Tibial nerve (tissue), 4 donors: Measurements from ENCODE around the gene CAMSAP2. TPM values are rescaled to one million over a fixed set of nuclear protein-coding genes. Genes with fewer than 3 reads are reported as not detected.

ENCODE experiments used
- DNase-seq, 2 donors: peaks; one replicate each; pipeline ENCODE4 v3.0.0-alpha.2; 2019; ENCODE audit warnings: low spot score in 2 of 2
- H3K27ac ChIP-seq, 4 donors: fragments of 200-600 bp; sonication (generic) in 3 of 4; one replicate each; pipeline ENCODE4 v1.5.1; 2017 to 2019; ENCODE audit warnings: mild to moderate bottlenecking in 1 of 4
- H3K27me3 ChIP-seq, 2 donors: fragments of 200-600 bp; sonication (generic) in 1 of 2; one replicate each; pipeline versions ENCODE4 v1.5.1 to v1.6.0; 2017 to 2019
- H3K36me3 ChIP-seq, 3 donors: fragments of 200-600 bp; sonication (generic); one replicate each; pipeline ENCODE4 v1.5.1; 2018 to 2019
- H3K4me1 ChIP-seq, 4 donors: fragments of 200-600 bp; sonication (generic) in 3 of 4; one replicate each; pipeline ENCODE4 v1.5.1; 2017 to 2019
- H3K4me3 ChIP-seq, 4 donors: fragments of 200-600 bp; sonication (generic) in 3 of 4; one replicate each; pipeline ENCODE4 v1.5.1; 2017 to 2019; ENCODE audit warnings: mild to moderate bottlenecking in 1 of 4, moderate library complexity in 1 of 4
- H3K9me3 ChIP-seq, 4 donors: fragments of 200-600 bp; sonication (generic) in 3 of 4; one replicate each; pipeline ENCODE4 v1.5.1; 2017 to 2019
- EP300 ChIP-seq, 2 donors: sonication (generic); formaldehyde crosslinking; IDR thresholded peaks; one replicate each; pipeline ENCODE4 v1.6.1; 2017; ENCODE audit warnings: antibody characterized with exemption in 2 of 2, mild to moderate bottlenecking in 1 of 2
- POLR2A ChIP-seq, 2 donors: fragments of 450-650 bp; IDR thresholded peaks; one replicate each; pipeline ENCODE4 v1.6.1; 2017; ENCODE audit warnings: antibody characterized with exemption in 2 of 2, mild to moderate bottlenecking in 2 of 2, moderate library complexity in 2 of 2
- WGBS, 2 donors: methylation state at CpG; one replicate each; pipeline ENCODE4 v1.1.5; 2018; 5-methylcytosine and 5-hydroxymethylcytosine counted together
- total RNA-seq, 4 donors: library from RNA; depleted of rRNA; stranded (reverse); fragments of >200 nt; gene quantifications; one replicate each; pipeline ENCODE4 v1.1.0, GENCODE V29; 2016
- TF ChIP-seq, protein P1 (sequence below), 5 experiments: fragments of 200-600 bp in 3 of 5; fragments of 450-650 bp in 2 of 5; sonication (generic) in 3 of 5; IDR thresholded peaks; one replicate each; pipeline ENCODE4 v1.5.1; 2016 to 2019; ENCODE audit warnings: antibody characterized with exemption in 5 of 5, mild to moderate bottlenecking in 3 of 5, moderate library complexity in 2 of 5

CAMSAP2 gene
- total RNA-seq, 4 donors from 2014 or later: 27.3 to 38.9 (median 31.6) TPM

DNA sequence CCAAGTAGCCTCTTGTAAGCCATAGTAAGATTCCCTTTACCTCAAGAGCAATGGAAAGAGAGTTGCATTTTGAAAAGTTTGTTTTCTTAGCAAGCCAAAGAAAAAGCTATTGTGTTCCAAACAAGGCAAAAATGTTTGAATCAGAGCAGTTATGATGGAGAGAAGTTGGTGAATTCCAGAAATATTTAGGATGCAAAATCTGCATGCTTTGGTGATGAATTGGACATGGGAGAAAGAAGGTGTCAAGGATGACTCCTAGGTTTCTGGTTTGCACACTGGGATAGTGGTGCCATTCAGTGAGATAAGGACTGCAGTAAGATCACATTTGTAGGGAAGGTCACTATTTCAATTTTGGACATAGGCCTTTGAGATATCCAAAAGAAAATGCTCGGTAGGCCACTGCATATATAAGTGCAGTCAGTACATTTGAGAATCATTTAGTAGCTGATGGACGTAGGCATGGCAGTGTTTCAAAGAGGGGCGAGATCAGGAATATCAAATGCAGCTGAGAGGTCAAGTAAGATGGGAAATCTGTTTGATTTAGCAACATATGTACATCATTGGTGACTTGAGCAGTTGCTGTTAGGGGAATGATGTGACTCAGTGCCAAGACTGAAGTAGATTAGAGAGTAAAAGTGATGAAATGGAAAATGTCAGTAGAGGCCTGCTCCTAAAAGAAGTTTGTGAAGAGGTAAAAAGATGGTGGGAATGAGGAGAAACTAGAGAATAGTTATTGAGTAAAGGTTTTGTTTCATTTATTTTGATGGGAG lies 100.2 kb downstream of the CAMSAP2 start:
- Histone ChIP-seq H3K27ac (no peak overlapping the region), H3K4me1 (peaks cover 0 to 15% (median 0%) of the 10 kb centered on the region in 4 donors), H3K27me3 (no peaks in the 10 kb centered on the region), H3K36me3 (peaks cover 0 to 30% (median 0%) of the 10 kb centered on the region in 3 donors), H3K9me3 (peaks cover 0 to 3% (median 0%) of the 10 kb centered on the region in 4 donors), H3K4me3 (no peak overlapping the region)
- DNase-seq: no peak
- 60 to 74% methylated on average over 3 of the region's 3 CpGs for WGBS, 2 donors
- TF ChIP-seq POLR2A (IDR thresholded peaks at IDR 0.05) (no peak), EP300 (IDR thresholded peaks at IDR 0.05) (no peak)
- TF ChIP-seq, protein P1, sequence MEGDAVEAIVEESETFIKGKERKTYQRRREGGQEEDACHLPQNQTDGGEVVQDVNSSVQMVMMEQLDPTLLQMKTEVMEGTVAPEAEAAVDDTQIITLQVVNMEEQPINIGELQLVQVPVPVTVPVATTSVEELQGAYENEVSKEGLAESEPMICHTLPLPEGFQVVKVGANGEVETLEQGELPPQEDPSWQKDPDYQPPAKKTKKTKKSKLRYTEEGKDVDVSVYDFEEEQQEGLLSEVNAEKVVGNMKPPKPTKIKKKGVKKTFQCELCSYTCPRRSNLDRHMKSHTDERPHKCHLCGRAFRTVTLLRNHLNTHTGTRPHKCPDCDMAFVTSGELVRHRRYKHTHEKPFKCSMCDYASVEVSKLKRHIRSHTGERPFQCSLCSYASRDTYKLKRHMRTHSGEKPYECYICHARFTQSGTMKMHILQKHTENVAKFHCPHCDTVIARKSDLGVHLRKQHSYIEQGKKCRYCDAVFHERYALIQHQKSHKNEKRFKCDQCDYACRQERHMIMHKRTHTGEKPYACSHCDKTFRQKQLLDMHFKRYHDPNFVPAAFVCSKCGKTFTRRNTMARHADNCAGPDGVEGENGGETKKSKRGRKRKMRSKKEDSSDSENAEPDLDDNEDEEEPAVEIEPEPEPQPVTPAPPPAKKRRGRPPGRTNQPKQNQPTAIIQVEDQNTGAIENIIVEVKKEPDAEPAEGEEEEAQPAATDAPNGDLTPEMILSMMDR (IDR thresholded peaks at IDR 0.05): no peak

GRCh38 chr1:200845360-200845759 lies 106.7 kb downstream of the CAMSAP2 start:
- H3K36me3 ChIP-seq: peaks cover 0 to 77% (median 0%) of the 10 kb centered on the region in 3 donors
- WGBS, 2 donors: 87% methylated on average over 4 of the region's 4 CpGs

DNA sequence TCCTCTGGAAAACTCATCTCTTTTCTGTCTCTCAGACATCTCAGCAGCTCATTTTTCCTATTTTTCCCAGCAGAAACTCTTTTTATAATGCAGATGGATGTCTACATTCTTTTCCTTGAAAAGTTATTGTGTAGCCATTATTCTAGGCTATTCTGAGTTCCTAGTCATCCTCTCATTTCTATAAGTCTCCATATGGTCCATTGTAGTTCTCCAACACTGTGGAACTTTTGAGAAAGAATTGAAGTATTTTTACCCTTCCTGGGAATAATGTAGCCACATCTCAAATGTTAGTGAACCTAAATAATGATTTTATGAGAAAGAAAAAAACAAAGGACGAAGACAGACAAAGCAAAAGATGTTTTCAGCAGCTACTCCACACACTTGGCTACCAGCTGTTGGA lies 107.7 kb downstream of the CAMSAP2 start:
- H3K4me1 ChIP-seq: no peaks in the 10 kb centered on the region
- no peak for TF ChIP-seq EP300 (IDR thresholded peaks at IDR 0.05)
- TF ChIP-seq, protein P1 (IDR thresholded peaks at IDR 0.05): no peak
- H3K36me3 ChIP-seq: peaks cover 0 to 87% (median 0%) of the 10 kb centered on the region in 3 donors
- no peak overlapping the region for H3K4me3 ChIP-seq
- H3K27me3 ChIP-seq: no peaks in the 10 kb centered on the region
- no peak for DNase-seq
- WGBS, 2 donors: 76 to 78% methylated on average over 1 of the region's 1 CpG
- H3K27ac ChIP-seq: no peak overlapping the region
- no peaks in the 10 kb centered on the region for H3K9me3 ChIP-seq

More at GRCh38 chr1:200845360-200845759, 106.7 kb downstream of the CAMSAP2 start:
- TF ChIP-seq, protein P1 (IDR thresholded peaks at IDR 0.05): no peak
- TF ChIP-seq EP300 (IDR thresholded peaks at IDR 0.05): no peak
- no peak for TF ChIP-seq POLR2A (IDR thresholded peaks at IDR 0.05)
- H3K27ac ChIP-seq: no peak overlapping the region
- no peak for DNase-seq
- no peaks in the 10 kb centered on the region for H3K9me3 ChIP-seq
- H3K27me3 ChIP-seq: no peaks in the 10 kb centered on the region
- H3K4me3 ChIP-seq: no peak overlapping the region
- no peaks in the 10 kb centered on the region for H3K4me1 ChIP-seq

GRCh38 chr1:200849430-200849829 lies 110.7 kb downstream of the CAMSAP2 start:
- WGBS, 2 donors: 95 to 97% methylated on average over 6 of the region's 6 CpGs
- TF ChIP-seq, protein P1 (IDR thresholded peaks at IDR 0.05): no peak
- TF ChIP-seq EP300 (IDR thresholded peaks at IDR 0.05) (no peak), POLR2A (IDR thresholded peaks at IDR 0.05) (no peak)
- Histone ChIP-seq H3K27me3 (no peaks in the 10 kb centered on the region), H3K9me3 (no peaks in the 10 kb centered on the region), H3K36me3 (peaks cover 0 to 90% (median 0%) of the 10 kb centered on the region in 3 donors), H3K4me1 (no peaks in the 10 kb centered on the region), H3K4me3 (no peak overlapping the region), H3K27ac (no peak overlapping the region)
- no peak for DNase-seq

- Histone ChIP-seq H3K9me3 (no peaks in the 10 kb centered on the region), H3K36me3 (peaks cover 0 to 91% (median 0%) of the 10 kb centered on the region in 3 donors), H3K4me1 (no peaks in the 10 kb centered on the region), H3K27me3 (no peaks in the 10 kb centered on the region), H3K27ac (no peak overlapping the region), H3K4me3 (no peak overlapping the region)
- no peak for DNase-seq
- no peak for TF ChIP-seq EP300 (IDR thresholded peaks at IDR 0.05)
- TF ChIP-seq, protein P1 (IDR thresholded peaks at IDR 0.05): no peak
Measured at GRCh38 chr1:200850554-200850953, 111.9 kb downstream of the CAMSAP2 start.
